ENCODE results near the gene ABI3BP.

DNA sequence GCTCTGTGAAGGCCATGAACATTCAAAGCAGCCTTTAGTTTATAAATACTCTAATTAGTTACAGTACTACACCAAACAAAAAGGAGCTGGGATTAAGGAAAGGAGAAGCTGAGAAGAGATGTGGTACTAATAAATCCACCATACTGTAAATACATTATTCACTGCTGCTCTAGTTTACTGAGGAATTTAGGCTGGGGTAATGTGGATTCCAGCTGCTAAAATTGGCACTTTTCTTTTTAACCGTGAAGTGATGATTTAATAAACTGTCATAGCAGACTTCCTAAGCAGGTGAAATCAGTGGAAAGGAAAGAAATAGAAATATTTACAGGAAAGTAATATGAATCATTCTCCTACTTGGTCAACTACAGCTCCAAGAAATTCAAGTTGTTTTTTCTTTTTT, 195.2 kb downstream of the ABI3BP start:
- no peak for TF ChIP-seq POLR2AphosphoS5 (IDR thresholded peaks at IDR 0.05; ENCODE audit: low read depth, low read length)
- no peak for TF ChIP-seq POLR2A (IDR thresholded peaks at IDR 0.05; ENCODE audit: low read depth, low read length)
